HCT116 (cell line): ENCODE data around the gene CCDC197. TPM values are rescaled to one million over a fixed set of nuclear protein-coding genes. Genes with fewer than 3 reads are reported as not detected.
A peak's percentile ranks its signal among the peaks of the same experiment; 100 is the strongest.

Experiments used
- ATAC-seq: fragments of 200-7000 bp; cut with Tn5 transposase; 2 replicates; pipeline ENCODE4 v1.9.1; 2020; ENCODE audit warnings: mild to moderate bottlenecking, moderate library complexity
- BruUV-seq: library from RNA; stranded (reverse); fragments of 400-500 nt; replicated peaks from 2 replicates; lab custom pipeline; 2021; lab: Mats Ljungman, UMichigan
- CTCF ChIA-PET: fragments of 300-600 bp; sonication (Branson Sonifier 250); formaldehyde crosslinking; loops from one replicate; lab custom pipeline; 2021; ENCODE audit warnings: antibody characterized with exemption; lab: Charles Lee
- POLR2A ChIA-PET: fragments of 300-600, 350-600 bp; sonication (Branson Sonifier 250); formaldehyde crosslinking; loops from one replicate; lab custom pipeline; 2021; ENCODE audit warnings: antibody characterized with exemption; lab: Charles Lee
- RAD21 ChIA-PET, 2 experiments: fragments of 300-600 bp; sonication (Branson Sonifier 250); formaldehyde crosslinking; loops; one replicate each; lab custom pipeline; 2023; ENCODE audit warnings: low total read pairs in 2 of 2; ENCODE audit not compliant: uncharacterized antibody in 2 of 2, unreplicated experiment in 2 of 2, low non-redundant PET in 1 of 2; lab: Charles Lee
- DNase-seq: peaks from one replicate; pipeline ENCODE4 v3.0.0-alpha.2; 2010; ENCODE audit warnings: low read depth, low spot score
- H2AFZ ChIP-seq: fragments of 200-600 bp; shearing (Covaris generic), sonication (generic); 2 replicates; pipeline ENCODE4 v1.6.1; 2017; ENCODE audit warnings: low read depth, mixed run types, mixed read lengths, antibody characterized with exemption, low read length; ENCODE audit not compliant: poor library complexity, severe bottlenecking
- H3K27ac ChIP-seq: 2 replicates; pipeline ENCODE4 v1.5.1; 2012; ENCODE audit warnings: low read depth, low read length
- H3K27me3 ChIP-seq: fragments of 200-600 bp; sonication (generic); 2 replicates; pipeline ENCODE4 v1.6.1; 2016; ENCODE audit warnings: mixed run types, low read length, mixed read lengths; ENCODE audit not compliant: insufficient read depth
- H3K36me3 ChIP-seq, 2 experiments: fragments of 200-500 bp in 1 of 2; fragments of 200-600 bp in 1 of 2; sonication (Bioruptor generic) in 1 of 2; sonication (generic) in 1 of 2; 2 replicates each; pipeline versions ENCODE4 v1.5.1 to v1.6.1; 2014 to 2016; ENCODE audit warnings: low read length in 2 of 2, inconsistent platforms in 1 of 2, mixed read lengths in 1 of 2, mixed run types in 1 of 2; ENCODE audit not compliant: insufficient read depth in 2 of 2, control insufficient read depth in 1 of 2
- H3K4me1 ChIP-seq, 2 experiments: fragments of 200-600 bp in 1 of 2; sonication (generic) in 1 of 2; 2 replicates each; pipeline versions ENCODE4 v1.5.1 to v1.6.1; 2012 to 2017; ENCODE audit warnings: low read length in 2 of 2, inconsistent platforms in 1 of 2, mild to moderate bottlenecking in 1 of 2, mixed read lengths in 1 of 2, mixed run types in 1 of 2, moderate library complexity in 1 of 2; ENCODE audit not compliant: insufficient read depth in 2 of 2, control insufficient read depth in 1 of 2
- H3K4me2 ChIP-seq: fragments of 200-600 bp; sonication (generic); 2 replicates; pipeline ENCODE4 v1.6.1; 2017; ENCODE audit warnings: mixed run types, low read length, mixed read lengths
- H3K4me3 ChIP-seq, 2 experiments: fragments of 200-600 bp in 1 of 2; sonication (generic) in 1 of 2; replicated peaks in 1 of 2; 2 replicates each; pipeline ENCODE4 v1.5.1; 2011 to 2016; ENCODE audit warnings: low read length in 2 of 2, control low read depth in 1 of 2, low read depth in 1 of 2, mild to moderate bottlenecking in 1 of 2, mixed read lengths in 1 of 2, mixed run types in 1 of 2
- H3K79me2 ChIP-seq: fragments of 200-600 bp; sonication (generic); 2 replicates; pipeline ENCODE4 v1.6.1; 2017; ENCODE audit warnings: mild to moderate bottlenecking, mixed run types, low read length, moderate library complexity, mixed read lengths; ENCODE audit not compliant: insufficient read depth
- H3K9ac ChIP-seq: fragments of 200-600 bp; sonication (generic); 2 replicates; pipeline ENCODE4 v1.6.1; 2016; ENCODE audit warnings: low read length, mixed read lengths
- H3K9me2 ChIP-seq: fragments of 200-600 bp; sonication (generic), shearing (Covaris generic); 2 replicates; pipeline ENCODE4 v1.6.1; 2017; ENCODE audit warnings: mixed run types, mild to moderate bottlenecking, moderate library complexity; ENCODE audit not compliant: insufficient read depth
- H3K9me3 ChIP-seq, 2 experiments: fragments of 200-500 bp in 1 of 2; fragments of 200-600 bp in 1 of 2; sonication (Bioruptor generic) in 1 of 2; sonication (generic) in 1 of 2; 2 replicates each; pipeline ENCODE4 v1.6.1; 2014 to 2017; ENCODE audit warnings: low read length in 2 of 2, mixed read lengths in 2 of 2, inconsistent platforms in 1 of 2, low read depth in 1 of 2, mild to moderate bottlenecking in 1 of 2, mixed run types in 1 of 2, moderate library complexity in 1 of 2; ENCODE audit not compliant: control insufficient read depth in 1 of 2, insufficient read depth in 1 of 2
- H4K20me1 ChIP-seq: fragments of 200-600 bp; sonication (generic), shearing (Covaris generic); 2 replicates; pipeline ENCODE4 v1.6.1; 2017; ENCODE audit warnings: mixed run types, mild to moderate bottlenecking, moderate library complexity; ENCODE audit not compliant: insufficient read depth
- CEBPB ChIP-seq: IDR thresholded peaks from 2 replicates; pipeline ENCODE4 v1.6.1; 2012; ENCODE audit warnings: low read depth
- CTCF ChIP-seq, 3 experiments: fragments of 200-600 bp in 1 of 3; sonication (generic) in 1 of 3; IDR thresholded peaks in 2 of 3; conservative IDR thresholded peaks in 1 of 3; 2 replicates each; pipeline ENCODE4 v1.5.1; 2012 to 2017; ENCODE audit warnings: low read depth in 2 of 3, low read length in 2 of 3, antibody characterized with exemption in 1 of 3, borderline replicate concordance in 1 of 3, control low read depth in 1 of 3, mild to moderate bottlenecking in 1 of 3, mixed read lengths in 1 of 3, mixed run types in 1 of 3, moderate library complexity in 1 of 3; ENCODE audit not compliant: insufficient read depth in 1 of 3
- EGR1 ChIP-seq: IDR thresholded peaks from 2 replicates; pipeline ENCODE4 v1.6.1; 2012; ENCODE audit warnings: low read depth
- ELF1 ChIP-seq: IDR thresholded peaks from 2 replicates; pipeline ENCODE4 v1.6.1; 2012; ENCODE audit warnings: low read depth, borderline replicate concordance
- EZH2 ChIP-seq: fragments of 200-600 bp; sonication (generic); IDR thresholded peaks from 2 replicates; pipeline ENCODE4 v1.6.1; 2017; ENCODE audit warnings: antibody characterized with exemption, mixed run types
- EZH2phosphoT487 ChIP-seq: fragments of 200-600 bp; IDR thresholded peaks from 2 replicates; pipeline ENCODE4 v1.6.1; 2018; ENCODE audit warnings: antibody characterized with exemption, borderline replicate concordance
- MAX ChIP-seq: IDR thresholded peaks from 2 replicates; pipeline ENCODE4 v1.6.1; 2012
- POLR2AphosphoS5 ChIP-seq: IDR thresholded peaks from 2 replicates; pipeline ENCODE4 v1.6.1; 2011; ENCODE audit warnings: mild to moderate bottlenecking, low read depth, low read length, moderate library complexity
- RAD21 ChIP-seq: IDR thresholded peaks from 2 replicates; pipeline ENCODE4 v1.6.1; 2012; ENCODE audit warnings: low read depth, mild to moderate bottlenecking
- REST ChIP-seq: IDR thresholded peaks from 2 replicates; pipeline ENCODE4 v1.6.1; 2012; ENCODE audit warnings: low read depth
- SP1 ChIP-seq: IDR thresholded peaks from 2 replicates; pipeline ENCODE4 v1.6.1; 2012; ENCODE audit warnings: low read depth
- SRF ChIP-seq: IDR thresholded peaks from 2 replicates; pipeline ENCODE4 v1.6.1; 2012; ENCODE audit warnings: low read depth
- YY1 ChIP-seq: IDR thresholded peaks from 2 replicates; pipeline ENCODE4 v1.6.1; 2011; ENCODE audit warnings: low read length, low read depth, moderate library complexity, mild to moderate bottlenecking; ENCODE audit not compliant: insufficient replicate concordance; ENCODE audit errors: extremely low read depth
- ZBTB33 ChIP-seq: IDR thresholded peaks from 2 replicates; pipeline ENCODE4 v1.6.1; 2011; ENCODE audit warnings: mild to moderate bottlenecking, low read length, moderate library complexity; ENCODE audit not compliant: insufficient replicate concordance; ENCODE audit errors: extremely low read depth
- ZFX ChIP-seq: fragments of 450-650 bp; IDR thresholded peaks from 2 replicates; pipeline ENCODE4 v1.6.1; 2017
- ZNF274 ChIP-seq: fragments of 200-500 bp; sonication (Bioruptor generic); IDR thresholded peaks from 2 replicates; pipeline ENCODE4 v1.6.1; 2014; ENCODE audit warnings: mild to moderate bottlenecking, low read depth, low read length, inconsistent platforms
- intact Hi-C: fragments of 100-400 bp; cut with micrococcal nuclease; formaldehyde crosslinking; loops from 2 replicates; pipeline ENCODE4 v1.10.0; 2022
- total RNA-seq: library from RNA; stranded (reverse); gene quantifications from one replicate; pipeline ENCODE4 v1.2.1, GENCODE V29; 2021; ENCODE audit not compliant: unreplicated experiment
- TF ChIP-seq, protein P1 (sequence below): IDR thresholded peaks from 2 replicates; pipeline ENCODE4 v1.6.1; 2012

The CCDC197 gene
- total RNA-seq, 1 experiment from 2014 or later: not detected

- Histone ChIP-seq H3K9ac (peak overlapping the region; percentile 75), H4K20me1 (no peaks in the 10 kb centered on the region), H3K4me1 (peaks cover 29 to 55% of the 10 kb centered on the region in 2 experiments), H3K9me2 (no peaks in the 10 kb centered on the region), H3K9me3 (no peaks in the 10 kb centered on the region), H3K27me3 (no peaks in the 10 kb centered on the region), H3K4me2 (peak overlapping the region; percentile 93), H3K36me3 (no peaks in the 10 kb centered on the region), H2AFZ (no peak overlapping the region), H3K27ac (peak overlapping the region; percentile 11; the same call in 1 of the 2 replicates), H3K79me2 (no peaks in the 10 kb centered on the region; the same call in 1 of the 2 replicates), H3K4me3 (peak overlapping the region; percentile 49 to 66)
- ATAC-seq (peak; percentile 60), DNase-seq (no peak)
- intact Hi-C loops: no loop called here
- ChIA-PET RAD21 (interaction anchor here (0.9 to 1.8 kb wide), 6 partner anchors 9 to 109 kb away, joined by 3 to 6 read pairs (median 4); no protein-coding TSS in a partner anchor), CTCF (interaction anchor here (0.9 to 2.8 kb wide), 10 partner anchors 8 to 109 kb away, joined by 3 to 22 read pairs (median 4); no protein-coding TSS in a partner anchor), POLR2A (interaction anchor here (1.5 kb wide), 1 partner anchor 88 kb away, joined by 5 read pairs; no protein-coding TSS in a partner anchor)
- no TSS peak for BruUV-seq
- TF ChIP-seq YY1: no peak
- TF ChIP-seq SRF: no peak
- no peak for TF ChIP-seq EGR1
- no peak for TF ChIP-seq EZH2
- no peak for TF ChIP-seq REST
- TF ChIP-seq ELF1: no peak
- no peak for TF ChIP-seq CEBPB
- TF ChIP-seq RAD21: no peak
- no peak for TF ChIP-seq SP1
- TF ChIP-seq, protein P1, sequence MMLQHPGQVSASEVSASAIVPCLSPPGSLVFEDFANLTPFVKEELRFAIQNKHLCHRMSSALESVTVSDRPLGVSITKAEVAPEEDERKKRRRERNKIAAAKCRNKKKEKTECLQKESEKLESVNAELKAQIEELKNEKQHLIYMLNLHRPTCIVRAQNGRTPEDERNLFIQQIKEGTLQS: no peak
- TF ChIP-seq POLR2AphosphoS5: no peak
- no peak for TF ChIP-seq MAX
- no peak for TF ChIP-seq ZBTB33
- TF ChIP-seq ZFX: no peak
- no peak for TF ChIP-seq ZNF274
- TF ChIP-seq CTCF (IDR thresholded peaks at IDR 0.05 in 2 of 3, conservative IDR thresholded peaks at IDR 0.05 in 1 of 3; ENCODE audit: borderline replicate concordance in 1 of 3, insufficient read depth in 1 of 3, low read depth in 2 of 3, low read length in 2 of 3): no peak; a peak in 1 of 6 replicates
- TF ChIP-seq EZH2phosphoT487: no peak
Measured at GRCh38 chr14:94027566-94028449, 30.7 kb downstream of the CCDC197 start.
